ENCODE measurements around the gene AEBP1. TPM values are rescaled to one million over a fixed set of nuclear protein-coding genes. Genes with fewer than 3 reads are reported as not detected.

The AEBP1 gene
- total and polyA plus RNA-seq, 2 experiments from 2014 or later: 94.1 to 96.0 TPM

- Histone ChIP-seq H3K27ac (peak overlapping the region; percentile 78), H3K27me3 (no peaks in the 10 kb centered on the region), H3K9me3 (ENCODE audit: low read depth) (no peaks in the 10 kb centered on the region), H3K4me3 (no peak overlapping the region), H3K36me3 (peaks cover 11% of the 10 kb centered on the region), H3K4me1 (ENCODE audit: low read depth) (peaks cover 44% of the 10 kb centered on the region)
- DNase-seq (ENCODE audit: low read depth in 1 of 2, low spot score in 1 of 2): no peak
- TF ChIP-seq CTCF (IDR thresholded peaks at IDR 0.05; ENCODE audit: low read depth, low read length): no peak
Observed at GRCh38 chr7:44062180-44062902, 41.8 kb upstream of the AEBP1 start.

GRCh38 chr7:44062903-44063295, 41.2 kb upstream of the AEBP1 start:
- Histone ChIP-seq H3K4me1 (ENCODE audit: low read depth) (peaks cover 44% of the 10 kb centered on the region), H3K27me3 (no peaks in the 10 kb centered on the region), H3K4me3 (no peak overlapping the region), H3K9me3 (ENCODE audit: low read depth) (no peaks in the 10 kb centered on the region), H3K27ac (peak overlapping the region; percentile 78), H3K36me3 (peaks cover 11% of the 10 kb centered on the region)
- TF ChIP-seq CTCF (IDR thresholded peaks at IDR 0.05; ENCODE audit: low read depth, low read length): no peak
- no peak for DNase-seq (ENCODE audit: low read depth in 1 of 2, low spot score in 1 of 2)

GRCh38 chr7:44063547-44063893, 40.6 kb upstream of the AEBP1 start:
- Histone ChIP-seq H3K4me1 (ENCODE audit: low read depth) (peaks cover 44% of the 10 kb centered on the region), H3K4me3 (peak overlapping the region; percentile 22), H3K27me3 (no peaks in the 10 kb centered on the region), H3K9me3 (ENCODE audit: low read depth) (no peaks in the 10 kb centered on the region), H3K36me3 (peaks cover 8% of the 10 kb centered on the region), H3K27ac (peak overlapping the region; percentile 80)
- TF ChIP-seq CTCF (IDR thresholded peaks at IDR 0.05; ENCODE audit: low read depth, low read length): no peak
- DNase-seq (ENCODE audit: low read depth in 1 of 2, low spot score in 1 of 2): peak in 1 of 2 donors; percentile 48

GRCh38 chr7:44063894-44064651, 40.1 kb upstream of the AEBP1 start:
- no peaks in the 10 kb centered on the region for H3K27me3 ChIP-seq
- TF ChIP-seq CTCF (IDR thresholded peaks at IDR 0.05; ENCODE audit: low read depth, low read length): no peak
- H3K9me3 ChIP-seq (ENCODE audit: low read depth): no peaks in the 10 kb centered on the region
- H3K4me1 ChIP-seq (ENCODE audit: low read depth): peaks cover 44% of the 10 kb centered on the region
- peak overlapping the region; percentile 22 for H3K4me3 ChIP-seq
- DNase-seq (ENCODE audit: low read depth in 1 of 2, low spot score in 1 of 2): no peak
- peaks cover 2% of the 10 kb centered on the region for H3K36me3 ChIP-seq
- H3K27ac ChIP-seq: peak overlapping the region; percentile 80

GRCh38 chr7:44064791-44065430, 39.2 kb upstream of the AEBP1 start:
- H3K36me3 ChIP-seq: no peaks in the 10 kb centered on the region
- H3K27ac ChIP-seq: peak overlapping the region; percentile 80
- H3K27me3 ChIP-seq: no peaks in the 10 kb centered on the region
- TF ChIP-seq CTCF (IDR thresholded peaks at IDR 0.05; ENCODE audit: low read depth, low read length): no peak
- no peak for DNase-seq (ENCODE audit: low read depth in 1 of 2, low spot score in 1 of 2)
- H3K4me3 ChIP-seq: peak overlapping the region; percentile 22
- no peaks in the 10 kb centered on the region for H3K9me3 ChIP-seq (ENCODE audit: low read depth)
- peaks cover 44% of the 10 kb centered on the region for H3K4me1 ChIP-seq (ENCODE audit: low read depth)
